Fibroblast of the conjunctiva (primary cell): ENCODE measurements around the gene KDM4B.

Experiments used
- DNase-seq: peaks from one replicate; pipeline ENCODE4 v3.0.0-alpha.2; 2010; ENCODE audit warnings: low read depth

KDM4B gene

GRCh38 chr19:5137114-5137513 is 168.2 kb downstream of the KDM4B start:
- DNase-seq: no peak

GRCh38 chr19:5137571-5138124 is 168.7 kb downstream of the KDM4B start:
- no peak for DNase-seq

GRCh38 chr19:5138606-5139582 is 170.0 kb downstream of the KDM4B start:
- no peak for DNase-seq

GRCh38 chr19:5139583-5140325 is 170.8 kb downstream of the KDM4B start:
- DNase-seq: no peak

- no peak for DNase-seq
These were observed 172.4 kb downstream of the KDM4B start for GRCh38 chr19:5141129-5141849.

GRCh38 chr19:5141850-5142724 is 173.2 kb downstream of the KDM4B start:
- DNase-seq: no peak

GRCh38 chr19:5142725-5143097 is 173.8 kb downstream of the KDM4B start:
- DNase-seq: no peak

GRCh38 chr19:5143471-5144411 is 174.8 kb downstream of the KDM4B start:
- DNase-seq: no peak

GRCh38 chr19:5144545-5145179 is 175.7 kb downstream of the KDM4B start:
- no peak for DNase-seq

- DNase-seq: no peak
These were observed 176.9 kb downstream of the KDM4B start for GRCh38 chr19:5145521-5146511.

- no peak for DNase-seq
These were observed 178.4 kb downstream of the KDM4B start for GRCh38 chr19:5147074-5147977.

GRCh38 chr19:5147978-5148793 is 179.3 kb downstream of the KDM4B start:
- DNase-seq: no peak

- no peak for DNase-seq
These were observed 179.9 kb downstream of the KDM4B start for GRCh38 chr19:5148794-5149190.

GRCh38 chr19:5149508-5149907 is 180.6 kb downstream of the KDM4B start:
- no peak for DNase-seq

- no peak for DNase-seq
These were observed 181.3 kb downstream of the KDM4B start for GRCh38 chr19:5149932-5150901.
